HepG2 (cell line): ENCODE results near the gene NUP214. TPM values are rescaled to one million over a fixed set of nuclear protein-coding genes. Genes with fewer than 3 reads are reported as not detected.

Source experiments
- ATAC-seq: fragments of 200-7000 bp; cut with Tn5 transposase; 3 replicates; pipeline ENCODE4 v1.9.1; 2020; ENCODE audit warnings: mild to moderate bottlenecking, moderate library complexity
- BruUV-seq: library from RNA; stranded (reverse); fragments of 400-500 nt; replicated peaks from 2 replicates; lab custom pipeline; 2021; lab: Mats Ljungman, UMichigan
- CTCF ChIA-PET: fragments of 300-600 bp; formaldehyde crosslinking; extraction: SDS; loops from one replicate; lab custom pipeline; 2021; ENCODE audit warnings: low total read pairs, inconsistent platforms, low intra/inter-chr PET ratio; lab: Yijun Ruan, JAX
- POLR2A ChIA-PET: fragments of 350-600 bp; sonication (Branson Sonifier 250); formaldehyde crosslinking; loops from one replicate; lab custom pipeline; 2020; ENCODE audit warnings: antibody characterized with exemption, inconsistent platforms; lab: Yijun Ruan, JAX
- DNase-seq: peaks from one replicate; pipeline ENCODE4 v3.0.0-alpha.2; 2015; ENCODE audit warnings: low spot score
- FAIRE-seq: peaks from 3 replicates; lab custom pipeline; 2011; peaks lifted over from hg19 to GRCh38; lab: Jason Lieb, UNC
- H2AFZ ChIP-seq: one replicate; pipeline ENCODE4 v1.6.1; 2011; ENCODE audit warnings: low read length, inconsistent platforms
- H3K27ac ChIP-seq: fragments of 300-600 bp; 3 replicates; pipeline ENCODE4 v1.8.0; 2011; ENCODE audit warnings: mixed run types, mild to moderate bottlenecking, mixed read lengths, low read length, inconsistent platforms; ENCODE audit not compliant: insufficient read depth; ENCODE audit errors: extremely low read length
- H3K27me3 ChIP-seq, 2 experiments: fragments of 200-600 bp in 1 of 2; 2 replicates in 1 of 2; 3 replicates in 1 of 2; pipeline versions ENCODE4 v1.6.0 to v1.8.0; 2011; ENCODE audit warnings: low read length in 2 of 2, mild to moderate bottlenecking in 2 of 2, moderate library complexity in 2 of 2, inconsistent platforms in 1 of 2; ENCODE audit not compliant: insufficient read depth in 2 of 2, control insufficient read depth in 1 of 2
- H3K36me3 ChIP-seq, 2 experiments: fragments of 200-600 bp in 1 of 2; replicated peaks in 1 of 2; 2 replicates in 1 of 2; 3 replicates in 1 of 2; pipeline versions ENCODE4 v1.5.1 to v1.8.0; 2011; ENCODE audit warnings: low read length in 2 of 2, inconsistent platforms in 1 of 2; ENCODE audit not compliant: insufficient read depth in 2 of 2, control insufficient read depth in 1 of 2
- H3K4me1 ChIP-seq: 2 replicates; pipeline ENCODE4 v1.5.1; 2012; ENCODE audit warnings: low read length, inconsistent platforms; ENCODE audit not compliant: insufficient read depth
- H3K4me2 ChIP-seq: 2 replicates; pipeline ENCODE4 v1.6.0; 2011; ENCODE audit warnings: low read depth, low read length, inconsistent platforms
- H3K4me3 ChIP-seq, 3 experiments: fragments of 200-600 bp in 1 of 3; sonication (generic), shearing (Covaris generic) in 1 of 3; replicated peaks in 1 of 3; 2 replicates each; pipeline ENCODE4 v1.5.1; 2011 to 2016; ENCODE audit warnings: low read length in 3 of 3, inconsistent platforms in 2 of 3, low read depth in 2 of 3, mild to moderate bottlenecking in 2 of 3, control low read depth in 1 of 3, mixed read lengths in 1 of 3; ENCODE audit not compliant: insufficient read depth in 1 of 3
- H3K79me2 ChIP-seq: one replicate; pipeline ENCODE4 v1.6.1; 2011; ENCODE audit warnings: low read length, inconsistent platforms; ENCODE audit not compliant: insufficient read depth
- H3K9ac ChIP-seq: 2 replicates; pipeline ENCODE4 v1.6.0; 2011; ENCODE audit warnings: mild to moderate bottlenecking, low read depth, low read length, inconsistent platforms; ENCODE audit not compliant: insufficient read depth
- H3K9me3 ChIP-seq: 2 replicates; pipeline ENCODE4 v1.5.1; 2012; ENCODE audit warnings: mild to moderate bottlenecking, low read length
- H4K20me1 ChIP-seq: 2 replicates; pipeline ENCODE4 v1.6.0; 2011; ENCODE audit warnings: inconsistent platforms, mild to moderate bottlenecking, low read length, moderate library complexity; ENCODE audit not compliant: insufficient read depth
- CREM ChIP-seq, 2 experiments: sonication (generic) in 1 of 2; formaldehyde crosslinking in 1 of 2; IDR thresholded peaks; 2 replicates each; pipeline versions ENCODE4 v1.4.0 to v1.6.1; 2016 to 2020; ENCODE audit warnings: antibody characterized with exemption in 1 of 2, mild to moderate bottlenecking in 1 of 2, missing genetic modification reagents in 1 of 2
- MIER3 ChIP-seq: IDR thresholded peaks from 2 replicates; pipeline ENCODE4 v1.6.1; 2016; ENCODE audit warnings: missing compliant biosample characterization, borderline replicate concordance
- MLLT10 ChIP-seq: sonication (generic); formaldehyde crosslinking; IDR thresholded peaks from 2 replicates; pipeline ENCODE4 v1.4.0; 2020; ENCODE audit warnings: missing genetic modification reagents
- SP5 ChIP-seq: IDR thresholded peaks from 2 replicates; pipeline ENCODE4 v1.6.1; 2016; ENCODE audit warnings: low read depth, borderline replicate concordance
- TCF7 ChIP-seq: sonication (generic); IDR thresholded peaks from 2 replicates; pipeline ENCODE4 v1.6.1; 2016; ENCODE audit warnings: antibody characterized with exemption, low read depth
- TEAD2 ChIP-seq: sonication (generic); formaldehyde crosslinking; IDR thresholded peaks from 2 replicates; pipeline ENCODE4 v1.9.0; 2021; ENCODE audit warnings: missing genetic modification reagents
- ZBTB20 ChIP-seq: sonication (generic); formaldehyde crosslinking; IDR thresholded peaks from 2 replicates; pipeline ENCODE4 v1.8.1; 2023; ENCODE audit warnings: missing genetic modification reagents, low read depth, mild to moderate bottlenecking, borderline replicate concordance
- ZBTB46 ChIP-seq: sonication (generic); formaldehyde crosslinking; IDR thresholded peaks from 2 replicates; pipeline ENCODE4 v1.4.0; 2020; ENCODE audit warnings: mild to moderate bottlenecking, missing genetic modification reagents, borderline replicate concordance
- ZFP90 ChIP-seq: sonication (generic); formaldehyde crosslinking; IDR thresholded peaks from 2 replicates; pipeline ENCODE4 v1.8.0; 2022; ENCODE audit warnings: missing genetic modification reagents, mild to moderate bottlenecking, inconsistent platforms, borderline replicate concordance
- ZNF468 ChIP-seq: sonication (generic); formaldehyde crosslinking; IDR thresholded peaks from 2 replicates; pipeline ENCODE4 v1.8.0; 2022; ENCODE audit warnings: mild to moderate bottlenecking, moderate library complexity, missing genetic modification reagents
- ZNF660 ChIP-seq: sonication (generic); formaldehyde crosslinking; IDR thresholded peaks from 2 replicates; pipeline ENCODE4 v1.5.1; 2020; ENCODE audit warnings: mild to moderate bottlenecking, low read depth, missing genetic modification reagents, borderline replicate concordance
- ZNF761 ChIP-seq: sonication (generic); formaldehyde crosslinking; conservative IDR thresholded peaks from 2 replicates; pipeline ENCODE4 v1.4.0; 2020; ENCODE audit warnings: mild to moderate bottlenecking, missing genetic modification reagents
- WGBS: methylation state at CpG from one replicate; pipeline ENCODE4 v1.1.6; 2017; ENCODE audit warnings: low lambda C conversion rate; 5-methylcytosine and 5-hydroxymethylcytosine counted together
- in situ Hi-C: cut with HindIII; loops from 2 replicates; pipeline ENCODE4 v1.10.0; 2017; ENCODE audit warnings: low pct_unique_long_range_greater_than_20kb; ENCODE audit not compliant: extremely low pct_ligation_motif_present
- intact Hi-C: fragments of 100-400 bp; cut with micrococcal nuclease; formaldehyde crosslinking; loops from one replicate; pipeline ENCODE4 v1.10.0; 2022; ENCODE audit not compliant: unreplicated experiment
- polyA plus RNA-seq, 8 experiments: library from polyadenylated mRNA; depleted of rRNA in 3 of 8; stranded (reverse) in 7 of 8; unstranded in 1 of 8; fragments of >200 nt; fragmentation: Illumina TruSeq in 4 of 8; extraction: Trizol in 4 of 8; gene quantifications; 2 replicates each; pipeline versions ENCODE4 v1.2.1 to v1.2.3, GENCODE V29; 2011 to 2016; ENCODE audit warnings: low read depth in 4 of 8, missing spikeins in 1 of 8, mixed read lengths in 1 of 8; ENCODE audit not compliant: insufficient read depth in 1 of 8
- total RNA-seq, 5 experiments: library from RNA; depleted of rRNA; stranded (reverse); fragments of >200 nt; fragmentation: Illumina TruSeq; extraction: Trizol; gene quantifications; 2 replicates each; pipeline ENCODE4 v1.2.3, GENCODE V29; 2016; ENCODE audit warnings: low read depth in 1 of 5
- TF ChIP-seq, protein P1 (sequence below): IDR thresholded peaks from 2 replicates; pipeline ENCODE4 v1.6.1; 2016; ENCODE audit warnings: missing compliant biosample characterization, missing genetic modification reagents, borderline replicate concordance
- TF ChIP-seq, protein P2 (sequence below): sonication (generic); formaldehyde crosslinking; IDR thresholded peaks from 2 replicates; pipeline ENCODE4 v1.5.1; 2020; ENCODE audit warnings: mild to moderate bottlenecking, missing genetic modification reagents

NUP214 gene
- total and polyA plus RNA-seq, 2 of the 13 experiments (the other 11 are each of a cell fraction or from before 2014, with no cell fraction given) = 8.4 to 16.0 TPM

DNA sequence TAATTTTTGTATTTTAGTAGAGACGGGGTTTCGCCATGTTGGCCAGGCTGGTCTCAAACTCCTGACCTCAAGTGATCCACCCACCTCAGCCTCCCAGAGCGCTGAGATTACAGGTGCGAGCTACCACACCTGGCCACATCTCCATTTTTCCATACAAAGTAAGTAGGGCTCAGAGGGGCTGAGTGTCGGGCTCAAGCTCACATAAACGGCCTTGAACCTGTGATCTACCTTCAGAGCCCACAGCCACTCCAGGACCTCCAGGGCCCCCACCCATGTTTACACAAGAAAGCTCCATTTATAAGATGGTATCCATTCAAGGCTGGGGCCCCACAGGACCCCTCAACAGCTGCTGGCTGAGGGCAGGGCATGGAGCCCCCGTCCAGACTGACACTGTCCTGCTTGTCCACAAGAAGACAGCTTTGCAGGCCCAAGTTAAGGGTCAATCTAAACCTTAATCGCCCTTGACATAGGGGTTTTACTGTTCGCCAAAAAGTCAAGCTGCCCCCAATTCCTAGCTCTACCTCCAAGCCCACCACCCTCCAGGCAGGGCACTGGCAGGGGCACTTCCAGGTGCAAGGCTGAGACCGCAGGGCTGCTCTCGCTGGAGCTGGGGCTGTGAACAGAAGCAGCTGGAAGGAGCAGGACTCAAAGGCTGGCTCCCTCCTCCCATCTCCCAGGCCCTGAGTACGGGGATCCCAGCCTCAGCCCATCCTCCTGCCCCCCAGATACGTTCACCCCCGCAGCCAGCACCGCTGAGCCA is 132.1 kb downstream of the NUP214 start (continued):
- TF ChIP-seq, protein P1, sequence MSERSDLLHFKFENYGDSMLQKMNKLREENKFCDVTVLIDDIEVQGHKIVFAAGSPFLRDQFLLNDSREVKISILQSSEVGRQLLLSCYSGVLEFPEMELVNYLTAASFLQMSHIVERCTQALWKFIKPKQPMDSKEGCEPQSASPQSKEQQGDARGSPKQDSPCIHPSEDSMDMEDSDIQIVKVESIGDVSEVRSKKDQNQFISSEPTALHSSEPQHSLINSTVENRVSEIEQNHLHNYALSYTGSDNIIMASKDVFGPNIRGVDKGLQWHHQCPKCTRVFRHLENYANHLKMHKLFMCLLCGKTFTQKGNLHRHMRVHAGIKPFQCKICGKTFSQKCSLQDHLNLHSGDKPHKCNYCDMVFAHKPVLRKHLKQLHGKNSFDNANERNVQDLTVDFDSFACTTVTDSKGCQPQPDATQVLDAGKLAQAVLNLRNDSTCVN (CRISPR knock-in tag) = no peak
- TF ChIP-seq ZNF468 (CRISPR knock-in tag) (no peak), ZBTB20 (no peak), TCF7 (no peak)

DNA sequence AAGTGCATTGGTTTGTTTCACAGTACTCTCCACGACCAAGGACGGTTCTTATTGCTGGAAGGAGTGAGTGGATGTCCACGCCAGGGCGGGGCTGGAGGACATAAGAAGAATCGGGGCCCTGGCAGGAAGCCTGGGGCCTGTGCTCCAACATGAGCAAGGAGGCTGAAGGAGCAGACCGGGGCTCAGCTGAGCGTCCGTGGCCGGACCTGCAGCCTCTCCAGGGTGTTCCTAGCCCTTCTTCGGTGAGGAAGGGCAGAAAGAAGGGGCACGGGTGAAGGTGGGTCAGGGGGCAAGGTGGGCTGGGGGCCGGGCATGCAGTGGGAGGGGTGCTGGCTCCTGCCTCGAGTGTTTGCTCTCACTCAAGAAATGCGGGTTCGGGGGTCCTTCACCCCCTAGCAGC is 132.8 kb downstream of the NUP214 start:
- H2AFZ ChIP-seq = no peak overlapping the region
- POLR2A ChIA-PET = interaction anchor here (0.8 kb wide), 1 partner anchor 48 kb away, joined by 3 read pairs; no protein-coding TSS in a partner anchor
- H3K27ac ChIP-seq = no peak overlapping the region
- no peak for DNase-seq
- no peaks in the 10 kb centered on the region for H3K79me2 ChIP-seq
- ATAC-seq = no peak
- 24% methylated on average over 8 of the region's 15 CpGs for WGBS
- peaks cover 29% of the 10 kb centered on the region for H3K4me1 ChIP-seq
- intact Hi-C loops = no loop called here
- H3K4me2 ChIP-seq = no peak overlapping the region
- H3K9me3 ChIP-seq = no peaks in the 10 kb centered on the region
- H3K27me3 ChIP-seq = peaks cover 12 to 45% of the 10 kb centered on the region in 2 experiments; a peak in 4 of 5 replicates
- CTCF ChIA-PET = no interaction called here
- in situ Hi-C loops = no loop called here
- no peak for FAIRE-seq
- no peaks in the 10 kb centered on the region for H3K36me3 ChIP-seq
- no peak overlapping the region for H3K4me3 ChIP-seq
- no peak overlapping the region for H3K9ac ChIP-seq
- no peaks in the 10 kb centered on the region for H4K20me1 ChIP-seq
- no TSS peak for BruUV-seq
- TF ChIP-seq CREM (IDR thresholded peaks at IDR 0.05) = no peak
- TF ChIP-seq CREM (CRISPR knock-in tag; IDR thresholded peaks at IDR 0.05) = no peak
- no peak for TF ChIP-seq TEAD2 (CRISPR knock-in tag)
- TF ChIP-seq MLLT10 (CRISPR knock-in tag) = no peak
- TF ChIP-seq MIER3 = no peak
- no peak for TF ChIP-seq ZNF761 (CRISPR knock-in tag)
- no peak for TF ChIP-seq ZBTB46 (CRISPR knock-in tag)
- no peak for TF ChIP-seq SP5 (CRISPR knock-in tag)
- TF ChIP-seq, protein P2, sequence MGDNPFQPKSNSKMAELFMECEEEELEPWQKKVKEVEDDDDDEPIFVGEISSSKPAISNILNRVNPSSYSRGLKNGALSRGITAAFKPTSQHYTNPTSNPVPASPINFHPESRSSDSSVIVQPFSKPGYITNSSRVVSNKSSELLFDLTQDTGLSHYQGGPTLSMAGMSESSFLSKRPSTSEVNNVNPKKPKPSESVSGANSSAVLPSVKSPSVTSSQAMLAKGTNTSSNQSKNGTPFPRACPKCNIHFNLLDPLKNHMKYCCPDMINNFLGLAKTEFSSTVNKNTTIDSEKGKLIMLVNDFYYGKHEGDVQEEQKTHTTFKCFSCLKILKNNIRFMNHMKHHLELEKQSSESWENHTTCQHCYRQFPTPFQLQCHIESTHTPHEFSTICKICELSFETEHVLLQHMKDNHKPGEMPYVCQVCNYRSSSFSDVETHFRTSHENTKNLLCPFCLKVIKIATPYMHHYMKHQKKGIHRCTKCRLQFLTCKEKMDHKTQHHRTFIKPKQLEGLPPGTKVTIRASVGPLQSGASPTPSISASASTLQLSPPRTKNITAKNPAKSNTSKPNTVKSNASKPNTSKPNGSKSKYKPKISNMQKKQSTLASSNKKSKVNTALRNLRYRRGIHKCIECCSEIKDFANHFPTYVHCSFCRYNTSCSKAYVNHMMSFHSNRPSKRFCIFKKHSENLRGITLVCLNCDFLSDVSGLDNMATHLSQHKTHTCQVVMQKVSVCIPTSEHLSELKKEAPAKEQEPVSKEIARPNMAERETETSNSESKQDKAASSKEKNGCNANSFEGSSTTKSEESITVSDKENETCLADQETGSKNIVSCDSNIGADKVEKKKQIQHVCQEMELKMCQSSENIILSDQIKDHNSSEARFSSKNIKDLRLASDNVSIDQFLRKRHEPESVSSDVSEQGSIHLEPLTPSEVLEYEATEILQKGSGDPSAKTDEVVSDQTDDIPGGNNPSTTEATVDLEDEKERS = no peak
- TF ChIP-seq ZFP90 (CRISPR knock-in tag) = no peak
- no peak for TF ChIP-seq ZNF660 (CRISPR knock-in tag)
